ENCODE measurements around the gene CYTH1. TPM values are rescaled to one million over a fixed set of nuclear protein-coding genes. Genes with fewer than 3 reads are reported as not detected.

Gene CYTH1
- total RNA-seq, 2 experiments from 2014 or later = 73.0 to 148 TPM

DNA sequence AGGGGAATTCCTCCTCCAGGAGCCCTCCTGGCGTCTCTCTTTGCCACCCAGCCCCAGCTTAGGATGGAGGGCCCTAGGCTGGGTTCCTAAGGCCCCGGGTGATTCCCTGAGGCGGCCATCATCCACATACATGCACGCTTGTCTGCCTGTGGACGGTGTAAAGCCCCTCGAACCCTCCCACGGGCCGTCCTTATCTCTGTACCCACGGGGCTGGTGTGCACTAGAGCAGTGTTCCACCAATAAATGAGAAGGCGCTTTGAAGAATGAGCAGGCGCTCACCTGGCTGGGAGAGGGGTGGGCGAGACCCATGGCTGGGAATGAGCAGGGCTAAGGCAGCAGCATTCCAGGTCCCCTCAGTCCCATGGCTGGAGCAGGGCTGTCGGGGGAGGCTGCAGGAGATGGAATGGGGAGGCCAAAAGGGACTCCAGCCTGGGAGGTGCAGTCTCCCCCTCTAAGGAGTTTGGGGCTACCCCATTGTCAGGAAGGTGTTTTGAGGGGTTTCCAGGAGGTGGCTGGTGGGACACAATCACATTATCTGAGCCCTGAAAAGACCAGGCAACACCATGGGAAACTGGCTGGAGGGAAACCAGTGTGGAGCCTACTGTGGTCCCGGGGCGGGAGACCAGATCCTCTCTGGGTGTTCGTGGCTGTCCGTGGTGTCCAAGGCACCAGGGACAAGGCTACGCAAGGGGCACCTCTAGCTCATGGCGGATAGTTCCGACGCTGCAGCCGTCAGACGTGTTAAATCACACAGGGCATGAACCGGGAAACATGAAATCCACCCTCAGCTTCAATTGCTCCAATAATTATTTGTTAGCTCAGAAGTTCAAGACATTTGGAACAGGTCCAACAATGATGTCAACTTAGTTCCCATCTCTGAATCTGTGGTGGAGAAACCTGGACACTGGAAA lies 117.3 kb downstream of the CYTH1 start:
- Histone ChIP-seq H2AFZ (ENCODE audit: low read length) (no peak overlapping the region), H3K9me2 (ENCODE audit: insufficient read depth, low read length) (no peaks in the 10 kb centered on the region), H3K79me2 (ENCODE audit: insufficient read depth, low read depth, low read length) (no peaks in the 10 kb centered on the region), H3K4me1 (ENCODE audit: insufficient read depth, low read length, poor library complexity, severe bottlenecking) (peaks cover 11% of the 10 kb centered on the region), H4K20me1 (ENCODE audit: insufficient read depth, low read length) (no peaks in the 10 kb centered on the region), H3K36me3 (ENCODE audit: insufficient read depth, low read length) (no peaks in the 10 kb centered on the region), H3K4me3 (ENCODE audit: low read depth, low read length, poor library complexity, severe bottlenecking) (no peak overlapping the region), H3K9me3 (ENCODE audit: low read length) (no peaks in the 10 kb centered on the region), H3K27ac (ENCODE audit: low read depth, low read length, poor library complexity, severe bottlenecking) (no peak overlapping the region), H3K4me2 (ENCODE audit: low read length) (no peak overlapping the region)
- DNase-seq (ENCODE audit: low spot score) = no peak
- TF ChIP-seq EZH2phosphoT487 (IDR thresholded peaks at IDR 0.05; ENCODE audit: borderline replicate concordance, low read depth, low read length) = no peak
- TF ChIP-seq, protein P1, sequence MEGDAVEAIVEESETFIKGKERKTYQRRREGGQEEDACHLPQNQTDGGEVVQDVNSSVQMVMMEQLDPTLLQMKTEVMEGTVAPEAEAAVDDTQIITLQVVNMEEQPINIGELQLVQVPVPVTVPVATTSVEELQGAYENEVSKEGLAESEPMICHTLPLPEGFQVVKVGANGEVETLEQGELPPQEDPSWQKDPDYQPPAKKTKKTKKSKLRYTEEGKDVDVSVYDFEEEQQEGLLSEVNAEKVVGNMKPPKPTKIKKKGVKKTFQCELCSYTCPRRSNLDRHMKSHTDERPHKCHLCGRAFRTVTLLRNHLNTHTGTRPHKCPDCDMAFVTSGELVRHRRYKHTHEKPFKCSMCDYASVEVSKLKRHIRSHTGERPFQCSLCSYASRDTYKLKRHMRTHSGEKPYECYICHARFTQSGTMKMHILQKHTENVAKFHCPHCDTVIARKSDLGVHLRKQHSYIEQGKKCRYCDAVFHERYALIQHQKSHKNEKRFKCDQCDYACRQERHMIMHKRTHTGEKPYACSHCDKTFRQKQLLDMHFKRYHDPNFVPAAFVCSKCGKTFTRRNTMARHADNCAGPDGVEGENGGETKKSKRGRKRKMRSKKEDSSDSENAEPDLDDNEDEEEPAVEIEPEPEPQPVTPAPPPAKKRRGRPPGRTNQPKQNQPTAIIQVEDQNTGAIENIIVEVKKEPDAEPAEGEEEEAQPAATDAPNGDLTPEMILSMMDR (conservative IDR thresholded peaks at IDR 0.05; ENCODE audit: low read length) = no peak
- ChIA-PET POLR2A (interaction anchor here (0.6 kb wide), 1 partner anchor 154 kb away, joined by 3 read pairs; no protein-coding TSS in a partner anchor), CTCF (ENCODE audit: unreplicated experiment) (no interaction called here)
- BruUV-seq (replicated peaks) = no TSS peak
- intact Hi-C loops (cut with micrococcal nuclease; ENCODE audit: unreplicated experiment) = no loop called here

DNA sequence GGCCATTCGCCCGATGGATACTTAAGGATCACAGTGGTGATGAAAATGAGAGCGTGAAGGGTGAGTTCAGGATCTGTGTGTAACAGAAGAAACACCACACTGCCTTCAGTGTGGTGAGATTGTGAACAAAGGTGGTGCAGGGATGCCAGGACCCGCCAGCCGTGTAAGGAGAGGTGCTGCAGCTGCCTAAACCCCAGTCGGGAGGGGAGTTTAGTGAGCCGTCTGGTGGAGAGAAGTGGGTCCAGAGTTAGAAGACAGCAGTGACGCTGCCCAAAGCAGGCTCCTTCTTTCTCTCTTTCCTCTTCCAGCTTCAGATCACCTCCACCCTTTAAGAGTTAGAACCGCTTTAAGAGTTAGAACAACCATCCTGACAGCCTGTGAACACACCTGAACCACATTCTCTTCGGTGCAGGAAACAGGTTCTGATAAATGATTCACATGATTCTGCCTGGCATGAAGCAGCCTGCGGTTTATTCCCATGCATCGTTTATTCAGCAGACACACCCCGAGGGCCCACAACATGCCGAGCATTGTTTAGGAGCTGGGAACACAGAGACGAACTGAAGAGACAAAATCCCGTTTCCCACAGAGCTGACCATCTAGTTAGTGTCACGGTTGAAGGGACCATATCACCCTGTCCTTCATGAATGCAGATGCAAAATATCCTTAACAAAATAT lies 120.8 kb downstream of the CYTH1 start:
- Histone ChIP-seq H3K27ac (ENCODE audit: low read depth, low read length, poor library complexity, severe bottlenecking) (no peak overlapping the region), H3K9me2 (ENCODE audit: insufficient read depth, low read length) (no peaks in the 10 kb centered on the region), H3K36me3 (ENCODE audit: insufficient read depth, low read length) (no peaks in the 10 kb centered on the region), H3K4me1 (ENCODE audit: insufficient read depth, low read length, poor library complexity, severe bottlenecking) (peaks cover 5% of the 10 kb centered on the region), H3K4me3 (ENCODE audit: low read depth, low read length, poor library complexity, severe bottlenecking) (no peak overlapping the region), H3K4me2 (ENCODE audit: low read length) (no peak overlapping the region), H3K79me2 (ENCODE audit: insufficient read depth, low read depth, low read length) (no peaks in the 10 kb centered on the region), H4K20me1 (ENCODE audit: insufficient read depth, low read length) (no peaks in the 10 kb centered on the region), H2AFZ (ENCODE audit: low read length) (no peak overlapping the region), H3K9me3 (ENCODE audit: low read length) (no peaks in the 10 kb centered on the region)
- no TSS peak for BruUV-seq (replicated peaks)
- ChIA-PET POLR2A (no interaction called here), CTCF (ENCODE audit: unreplicated experiment) (no interaction called here)
- intact Hi-C loops (cut with micrococcal nuclease; ENCODE audit: unreplicated experiment) = no loop called here
- no peak for DNase-seq (ENCODE audit: low spot score)
- TF ChIP-seq, protein P1 (conservative IDR thresholded peaks at IDR 0.05; ENCODE audit: low read length) = no peak
- TF ChIP-seq EZH2phosphoT487 (IDR thresholded peaks at IDR 0.05; ENCODE audit: borderline replicate concordance, low read depth, low read length) = no peak

DNA sequence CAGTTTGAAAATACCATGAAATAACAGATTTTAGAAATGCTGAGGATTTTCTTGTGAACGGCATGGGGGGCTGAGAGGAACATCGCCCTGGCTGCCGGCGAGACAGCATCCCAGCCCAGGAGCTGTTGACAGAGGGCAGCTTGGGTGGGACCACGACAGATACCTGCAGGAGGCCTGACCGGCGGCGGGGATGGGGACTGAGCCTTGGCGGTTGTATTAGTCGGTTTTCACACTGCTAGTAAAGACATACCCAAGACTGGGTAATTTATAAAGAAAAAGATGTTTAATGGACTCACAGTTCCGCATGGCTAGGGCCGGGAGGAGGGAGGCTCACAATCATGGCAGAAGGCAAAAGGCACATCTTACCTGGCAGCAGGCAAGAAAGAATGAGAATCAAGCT lies 122.5 kb downstream of the CYTH1 start:
- Histone ChIP-seq H3K4me3 (ENCODE audit: low read depth, low read length, poor library complexity, severe bottlenecking) (no peak overlapping the region), H3K79me2 (ENCODE audit: insufficient read depth, low read depth, low read length) (no peaks in the 10 kb centered on the region), H3K9me3 (ENCODE audit: low read length) (no peaks in the 10 kb centered on the region), H3K36me3 (ENCODE audit: insufficient read depth, low read length) (no peaks in the 10 kb centered on the region), H3K4me1 (ENCODE audit: insufficient read depth, low read length, poor library complexity, severe bottlenecking) (no peaks in the 10 kb centered on the region), H3K9me2 (ENCODE audit: insufficient read depth, low read length) (no peaks in the 10 kb centered on the region), H4K20me1 (ENCODE audit: insufficient read depth, low read length) (no peaks in the 10 kb centered on the region), H3K4me2 (ENCODE audit: low read length) (no peak overlapping the region), H2AFZ (ENCODE audit: low read length) (no peak overlapping the region), H3K27ac (ENCODE audit: low read depth, low read length, poor library complexity, severe bottlenecking) (no peak overlapping the region)
- BruUV-seq (replicated peaks) = no TSS peak
- ChIA-PET CTCF (ENCODE audit: unreplicated experiment) (no interaction called here), POLR2A (no interaction called here)
- intact Hi-C loops (cut with micrococcal nuclease; ENCODE audit: unreplicated experiment) = no loop called here
- TF ChIP-seq, protein P1 (conservative IDR thresholded peaks at IDR 0.05; ENCODE audit: low read length) = no peak
- no peak for DNase-seq (ENCODE audit: low spot score)

Data from OCI-LY7 (cell line).